ENCODE data around the gene CST8. TPM values are rescaled to one million over a fixed set of nuclear protein-coding genes. Genes with fewer than 3 reads are reported as not detected.

CST8 gene
- total RNA-seq, 1 donor from 2014 or later, result not detected

DNA sequence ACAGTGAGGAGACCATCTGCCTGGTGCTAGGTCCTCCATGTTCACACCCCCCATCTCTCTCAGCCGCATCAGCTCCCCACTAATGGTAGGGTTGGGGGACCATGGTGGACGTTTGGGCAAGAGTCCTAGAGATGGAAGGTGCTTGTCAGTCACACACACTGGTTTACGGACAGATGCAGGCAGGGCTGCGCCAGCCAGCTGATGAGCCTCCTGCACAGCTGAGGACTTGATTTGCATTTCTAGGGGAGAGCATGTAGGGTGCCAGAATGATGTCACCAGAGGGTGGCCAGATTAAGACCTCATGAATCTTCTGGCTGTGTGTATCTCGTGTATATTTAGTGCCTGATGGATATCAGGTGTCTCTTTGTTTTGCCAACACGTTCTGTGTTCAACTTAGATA lies 28.6 kb downstream of the CST8 start:
- DNase-seq (ENCODE audit: low read depth in 2 of 2), result no peak

DNA sequence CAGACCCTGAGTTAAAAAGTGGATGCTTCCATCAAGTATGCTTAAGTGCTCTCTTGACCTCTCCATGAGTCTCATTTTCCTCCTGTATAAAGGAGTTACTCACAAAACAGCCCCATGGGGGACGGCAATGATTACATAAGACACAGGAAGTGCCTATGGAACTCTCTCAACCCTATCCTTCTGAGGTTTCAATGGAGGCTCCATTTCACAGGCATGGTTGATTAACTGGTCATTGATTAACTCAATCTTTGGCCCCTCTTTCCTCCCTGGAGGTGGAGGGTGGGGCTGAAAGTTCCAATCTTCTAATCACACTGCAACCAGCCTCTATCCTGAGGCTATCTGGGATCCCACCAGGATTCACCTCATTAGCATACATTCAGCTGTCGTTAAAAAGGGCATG lies 29.3 kb downstream of the CST8 start:
- DNase-seq (ENCODE audit: low read depth in 2 of 2), result no peak

DNA sequence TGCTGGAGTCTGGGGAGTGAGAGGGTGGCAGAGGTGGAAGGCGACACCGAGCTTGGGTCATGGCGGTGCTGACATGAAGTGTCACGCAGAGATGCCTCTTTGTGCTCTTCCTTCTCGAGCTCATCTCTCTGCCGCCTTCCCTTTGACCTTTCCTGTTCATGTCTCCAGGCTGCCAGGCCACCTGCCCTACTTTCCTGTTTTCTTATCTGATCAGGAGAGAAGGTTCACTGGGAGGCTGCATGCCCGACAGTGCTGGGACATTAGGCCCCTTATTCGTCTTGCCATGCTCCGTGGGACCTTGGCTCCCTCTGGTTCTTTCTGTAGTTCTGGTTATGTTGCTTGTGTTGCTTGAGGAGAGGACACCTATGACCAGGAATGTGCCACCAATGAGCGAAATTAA lies 33.2 kb downstream of the CST8 start:
- no peak for DNase-seq (ENCODE audit: low read depth in 2 of 2)

DNA sequence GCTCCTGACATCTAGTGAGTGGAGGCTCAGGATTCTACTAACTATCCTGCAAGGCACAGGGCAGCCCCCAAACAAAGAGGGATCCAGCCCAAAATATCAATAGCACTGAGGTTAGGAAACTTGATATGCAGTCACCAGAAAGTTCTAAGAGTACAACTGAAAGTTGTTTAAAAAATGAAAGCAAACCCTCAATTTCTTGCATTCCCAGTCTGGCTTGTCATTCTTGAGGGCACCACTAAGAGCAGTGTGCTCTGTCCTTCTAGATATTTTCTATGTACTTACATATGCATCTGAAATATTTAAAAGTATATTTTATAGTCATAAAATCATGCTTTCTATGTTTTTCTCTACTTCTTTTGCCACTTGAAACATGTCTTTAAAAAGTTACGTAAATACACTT lies 35.9 kb downstream of the CST8 start:
- DNase-seq (ENCODE audit: low read depth in 2 of 2), result no peak

DNA sequence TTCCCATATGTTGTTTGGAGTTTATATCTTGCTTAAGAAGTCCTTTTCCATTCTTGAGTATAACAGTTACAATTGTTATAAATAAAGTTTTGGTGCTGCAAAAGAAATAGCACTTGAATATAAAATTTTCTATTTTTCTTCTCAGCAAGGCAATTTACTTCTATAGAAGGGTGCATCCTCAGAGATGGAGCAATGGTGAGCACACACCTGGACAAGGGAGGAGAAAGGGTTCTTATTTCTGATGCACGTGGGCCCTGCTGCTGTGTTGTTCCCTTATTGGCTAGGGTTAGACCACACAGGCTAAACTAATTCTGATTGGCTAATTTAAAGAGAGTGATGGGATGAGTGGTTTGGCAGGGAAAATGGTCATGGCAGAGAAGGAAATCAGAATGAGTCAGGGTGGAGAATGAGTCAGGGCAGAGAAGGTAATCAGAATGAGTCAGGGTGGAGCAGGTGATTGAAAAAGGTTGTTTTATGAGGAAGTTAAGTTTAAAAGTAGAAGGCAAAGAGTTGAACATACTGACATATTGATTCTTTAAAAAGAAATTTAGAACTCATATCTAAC lies 38.0 kb downstream of the CST8 start:
- DNase-seq (ENCODE audit: low read depth in 2 of 2), result no peak

DNA sequence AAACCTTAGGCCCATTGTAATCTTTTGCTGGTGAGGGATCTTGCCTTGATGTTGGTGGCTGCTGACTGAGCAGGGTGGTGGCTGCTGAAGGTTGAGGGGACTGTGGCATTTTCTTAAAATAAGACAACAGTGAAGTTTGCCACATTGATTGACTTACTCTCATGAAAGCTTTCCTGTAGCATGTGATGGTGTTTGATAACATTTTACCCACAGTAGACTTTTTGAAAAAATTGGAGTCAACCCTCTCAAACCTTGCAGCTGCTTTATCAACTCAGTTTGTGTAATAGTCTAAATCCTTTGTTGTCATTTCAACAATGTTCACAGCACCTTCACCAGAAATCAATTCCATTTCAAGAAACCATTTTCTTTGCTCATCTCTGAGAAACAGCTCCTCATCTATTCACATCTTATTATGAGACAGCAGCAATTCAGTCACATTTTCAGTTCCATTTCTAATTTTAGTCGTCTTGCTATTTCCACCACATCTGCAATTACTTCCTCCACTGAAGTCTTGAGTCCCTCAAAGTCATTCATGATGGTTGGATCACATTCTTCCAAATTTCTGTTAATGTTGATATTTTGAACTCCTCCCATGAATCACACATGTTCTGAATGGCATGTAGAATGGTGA lies 40.1 kb downstream of the CST8 start:
- no peak for DNase-seq (ENCODE audit: low read depth in 2 of 2)

DNA sequence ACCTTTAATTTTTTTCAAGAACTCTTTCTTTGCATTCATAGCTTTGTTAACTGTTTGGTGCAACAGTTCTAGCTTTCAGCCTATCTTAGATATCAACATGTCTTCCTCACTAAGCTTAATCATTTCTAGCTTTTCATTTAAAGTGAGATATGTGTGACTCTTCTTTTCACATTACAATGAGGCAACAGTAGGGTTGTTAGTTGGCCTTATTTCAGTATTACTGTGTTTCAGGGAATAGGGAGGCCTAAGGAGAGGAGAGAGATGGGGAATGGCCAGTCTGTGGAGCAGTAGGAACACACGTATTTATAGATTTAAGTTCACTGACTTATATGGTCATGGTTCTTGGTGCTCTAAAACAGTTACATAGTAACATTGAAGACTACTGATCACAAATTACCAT lies 41.6 kb downstream of the CST8 start:
- no peak for DNase-seq (ENCODE audit: low read depth in 2 of 2)

DNA sequence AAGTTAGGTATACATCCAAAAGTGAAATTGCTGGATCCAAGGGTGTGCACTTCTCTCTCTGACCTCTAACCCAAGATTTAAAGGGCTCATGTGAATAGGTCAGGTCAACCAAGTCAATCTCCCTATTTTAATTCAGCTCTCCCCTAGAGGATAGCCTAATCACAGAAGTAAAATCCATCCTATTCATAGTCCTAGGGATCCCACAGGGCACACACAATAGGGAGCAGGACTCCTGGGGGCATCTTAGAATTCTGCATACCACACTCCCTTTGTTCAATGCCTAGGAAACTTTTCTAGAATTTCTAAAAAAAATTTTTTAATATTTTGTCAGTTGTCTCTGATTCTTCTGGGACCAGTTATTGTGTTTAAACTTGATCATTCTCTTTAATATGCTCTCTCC lies 42.2 kb downstream of the CST8 start:
- no peak for DNase-seq (ENCODE audit: low read depth in 2 of 2)

DNA sequence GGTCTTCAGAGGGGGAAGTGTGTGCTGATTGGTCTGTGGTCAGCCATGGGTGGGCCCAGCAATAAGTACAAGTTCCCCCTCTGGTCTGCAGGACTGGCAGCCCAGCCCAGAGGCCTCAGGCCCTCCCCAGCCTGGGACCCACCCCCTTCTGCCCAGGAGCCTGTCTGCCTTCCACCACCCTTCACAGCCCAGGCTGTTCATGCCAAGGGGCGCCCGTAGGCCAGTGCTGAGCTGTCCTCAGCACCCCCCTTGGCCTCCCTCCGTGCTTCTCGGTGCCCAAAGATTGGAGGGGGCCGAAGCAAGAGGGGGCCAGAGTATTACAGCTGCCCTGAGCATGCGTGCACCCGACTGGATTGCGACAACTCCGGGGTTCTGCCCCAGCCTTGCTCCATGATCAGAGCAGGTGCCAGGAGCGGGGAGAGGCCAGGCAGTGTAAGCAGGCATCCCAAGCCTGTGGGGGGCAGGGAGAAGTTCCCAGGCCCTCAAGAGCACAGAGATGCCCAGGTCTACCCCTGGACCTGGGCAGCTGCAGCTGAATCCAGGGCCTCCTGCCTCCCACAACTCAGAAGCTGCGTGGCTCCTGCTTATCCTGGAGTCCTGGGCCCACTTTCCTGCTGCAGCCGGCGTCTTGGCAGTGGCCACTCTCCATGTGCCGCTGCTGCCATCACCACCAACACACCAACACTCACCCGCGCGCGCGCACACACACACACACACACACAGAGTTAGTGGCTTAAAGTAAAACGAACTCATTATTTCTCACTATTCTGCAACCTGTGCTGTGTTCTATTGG lies 44.1 kb downstream of the CST8 start:
- no peak for DNase-seq (ENCODE audit: low read depth in 2 of 2)

DNA sequence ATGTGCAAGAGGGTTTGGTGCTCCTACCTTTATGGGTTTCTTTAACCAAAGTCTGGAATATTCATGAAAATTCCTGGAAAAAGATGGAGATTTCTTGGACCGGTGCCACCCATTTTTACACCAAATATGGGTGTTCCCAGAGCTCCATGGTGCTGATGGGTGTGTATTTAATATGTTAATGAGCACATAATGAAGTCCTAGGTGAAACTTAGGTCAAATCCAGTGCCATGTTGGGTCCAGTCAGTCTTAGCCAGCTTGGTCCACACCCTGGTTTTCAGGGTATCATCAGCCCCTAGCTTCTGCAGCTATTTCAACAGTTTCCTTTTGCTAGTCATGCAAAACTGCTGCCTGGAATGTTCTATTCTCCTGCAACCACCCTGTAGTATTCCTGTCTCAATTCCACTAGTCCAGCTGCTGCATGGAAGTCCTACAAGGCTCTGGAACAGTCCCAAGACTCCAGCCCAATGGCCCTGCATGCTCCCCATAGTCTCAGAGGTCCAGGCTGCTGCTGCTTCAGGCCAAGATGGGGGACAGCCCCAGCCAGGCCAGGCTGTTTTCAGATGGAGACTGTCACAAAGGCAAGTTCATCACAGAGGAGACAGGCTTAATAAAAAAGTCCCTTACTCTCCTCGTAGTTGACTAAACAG lies 45.5 kb downstream of the CST8 start:
- no peak for DNase-seq (ENCODE audit: low read depth in 2 of 2)

DNA sequence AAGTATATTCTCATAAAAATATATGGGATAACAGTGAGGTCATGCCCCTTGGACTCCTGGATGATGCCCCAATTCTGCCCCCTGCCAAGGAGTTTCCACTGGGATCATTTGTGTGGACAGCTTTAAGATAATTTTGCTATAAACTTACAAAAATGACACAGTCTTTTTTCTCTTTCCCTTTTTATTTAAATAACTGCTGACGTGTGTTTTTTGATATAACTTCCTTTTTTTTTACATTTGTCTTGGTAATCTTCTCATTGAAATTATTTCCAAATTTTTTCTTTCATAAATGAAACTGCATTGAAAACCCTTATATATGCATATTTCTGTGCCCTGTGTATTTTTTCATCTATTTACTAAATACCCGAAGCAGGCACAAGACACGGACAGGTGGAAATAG lies 46.1 kb downstream of the CST8 start:
- DNase-seq (ENCODE audit: low read depth in 2 of 2), result no peak

DNA sequence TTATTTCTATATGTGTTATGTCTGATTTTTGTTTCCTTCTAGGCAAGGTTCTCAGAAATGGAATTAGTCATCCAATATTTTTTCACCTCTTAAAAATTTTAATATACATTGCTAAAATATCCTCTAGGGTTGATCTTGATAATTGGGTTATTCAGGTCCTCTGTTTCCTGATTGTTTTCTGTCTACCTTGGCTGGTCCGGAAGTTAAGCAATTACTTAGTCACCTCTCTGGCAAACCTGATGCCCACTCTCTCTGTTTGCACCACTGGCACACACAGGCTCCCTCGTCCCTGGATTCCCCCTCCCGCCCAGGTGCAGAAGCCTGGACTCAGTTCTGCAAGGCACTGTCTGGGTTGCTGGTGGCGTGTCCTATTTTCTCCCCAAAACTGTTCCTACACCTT lies 49.7 kb downstream of the CST8 start:
- DNase-seq (ENCODE audit: low read depth in 2 of 2), result no peak

DNA sequence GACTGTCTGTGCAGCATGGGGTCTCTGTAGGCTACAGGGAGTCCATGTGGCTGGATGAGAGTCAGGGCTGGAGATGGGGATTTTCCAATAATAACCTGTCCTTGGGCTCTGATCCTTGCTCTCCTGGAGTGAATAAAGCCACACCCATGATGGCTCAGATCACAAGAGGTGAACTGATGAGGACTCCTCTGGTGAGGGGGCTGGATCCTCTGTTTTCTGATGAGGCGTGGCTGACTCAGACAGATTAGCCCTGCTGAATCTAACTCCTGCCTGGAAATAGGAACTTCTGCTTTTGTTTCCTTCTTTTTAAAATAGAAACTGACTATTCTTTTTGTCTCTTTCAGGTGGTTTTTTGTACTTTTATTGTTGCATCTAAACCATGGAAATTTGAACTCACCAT lies 50.4 kb downstream of the CST8 start:
- no peak for DNase-seq (ENCODE audit: low read depth in 2 of 2)

DNA sequence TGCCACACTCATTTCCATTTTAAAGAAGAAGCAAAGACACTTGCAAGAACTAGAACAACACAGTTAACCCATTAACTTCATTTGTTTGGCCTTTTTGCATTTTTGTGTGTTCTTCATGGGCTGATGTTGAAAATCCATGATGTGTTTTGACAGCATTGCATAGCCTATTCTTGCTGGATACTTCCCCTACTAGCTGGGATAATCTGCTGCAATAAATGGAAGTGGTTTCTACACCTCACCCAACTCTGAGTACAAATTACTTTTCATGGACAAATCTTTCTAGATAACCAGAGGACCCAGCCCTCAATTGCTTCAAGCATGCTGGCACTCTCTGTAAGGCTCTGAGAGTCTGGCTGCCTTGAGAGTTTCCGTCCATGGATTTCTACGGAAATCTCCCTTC lies 50.9 kb downstream of the CST8 start:
- DNase-seq (ENCODE audit: low read depth in 2 of 2), result no peak

DNA sequence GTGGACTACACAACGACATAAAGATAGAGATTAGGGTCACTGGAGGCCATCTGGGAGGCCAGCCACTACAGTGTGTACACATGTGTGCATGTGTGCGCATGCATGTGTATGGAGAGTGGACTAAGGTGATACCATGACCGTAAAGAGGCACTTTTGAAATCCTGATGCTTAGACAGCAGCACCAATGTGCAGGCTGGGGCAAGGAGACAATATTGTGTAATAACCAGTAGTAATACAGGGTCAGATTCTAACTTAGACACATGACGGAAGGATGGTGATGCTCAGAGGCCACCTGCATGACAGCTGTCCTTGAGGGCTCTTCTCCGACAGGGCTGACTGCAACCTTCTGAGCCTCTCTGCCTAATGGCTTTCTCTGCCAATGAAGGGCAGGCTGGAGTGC lies 51.9 kb downstream of the CST8 start:
- no peak for DNase-seq (ENCODE audit: low read depth in 2 of 2)

DNA sequence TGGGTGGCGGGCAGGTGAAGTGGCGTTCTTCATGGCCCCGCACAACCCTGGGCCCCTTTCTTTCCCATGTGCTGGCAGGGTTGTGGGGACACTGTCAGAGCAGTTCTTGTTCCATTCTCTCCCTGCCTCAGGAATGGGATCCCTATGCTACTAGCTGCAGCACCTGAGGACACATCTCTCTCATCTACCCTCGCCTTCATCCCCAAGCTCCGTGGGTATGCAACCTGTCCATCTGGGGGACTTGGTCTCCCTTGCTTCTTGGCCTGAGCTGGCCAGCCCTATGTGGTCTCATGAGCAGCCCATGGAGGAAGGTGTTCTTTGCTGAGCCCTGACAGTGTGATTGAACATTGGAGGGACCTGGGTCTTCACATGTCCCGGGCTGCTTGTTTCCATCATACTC lies 53.2 kb downstream of the CST8 start:
- no peak for DNase-seq (ENCODE audit: low read depth in 2 of 2)

Other genes starting within 250 kb of the CST8 start
- gene NXT1, start 140.3 kb upstream of the CST8 start, total RNA-seq, result 26.6 and 29.3 TPM in 2 replicates
- gene GZF1, start 128.9 kb upstream of the CST8 start, total RNA-seq, result 14.6 and 22.5 TPM in 2 replicates
- 4.7 and 5.8 TPM in 2 replicates for gene NAPB, start 69.6 kb upstream of the CST8 start, total RNA-seq
- not detected in 2 replicates for gene CSTL1, start 51.4 kb upstream of the CST8 start, total RNA-seq
- gene CST11, start 38.2 kb upstream of the CST8 start, total RNA-seq, result not detected in 2 replicates
- not detected in 2 replicates for gene CST9L, start 77.4 kb downstream of the CST8 start, total RNA-seq
- gene CST9, start 114.8 kb downstream of the CST8 start, total RNA-seq, result under 0.01 TPM in 1 of 2 replicates, not detected in the other
- gene CST3, start 146.8 kb downstream of the CST8 start, total RNA-seq, result 112 and 193 TPM in 2 replicates
- not detected in 2 replicates for gene CST4, start 197.9 kb downstream of the CST8 start, total RNA-seq